ENCODE data around the gene ZNF490.

ZNF490 gene

GRCh38 chr19:12543855-12544254 lies 66.8 kb downstream of the ZNF490 start:
- no peak for DNase-seq (ENCODE audit: low read depth)
